Activated naive CD4-positive, alpha-beta T cell treated with anti-CD3 and anti-CD28 coated beads, Interleukin-2, amount 50 U/mL, for 72 hours (primary cell): Measurements from ENCODE around the gene LRRC3. TPM values are rescaled to one million over a fixed set of nuclear protein-coding genes. Genes with fewer than 3 reads are reported as not detected.
"Not testable (repeated sequence)": the region's sequence is repeated elsewhere in the genome, so short reads cannot be mapped to it uniquely, and the experiment has no call there.

Source experiments
- ATAC-seq, 2 donors: fragments of 150-1000 bp; cut with Tn5 transposase; 2 replicates each; pipeline ENCODE4 v1.10.0; 2021; ENCODE audit warnings: mild to moderate bottlenecking in 2 of 2, moderate library complexity in 2 of 2
- DNase-seq, 2 donors: peaks; one replicate each; pipeline ENCODE4 v3.0.0; 2021 to 2022; ENCODE audit warnings: low spot score in 2 of 2
- H3K27ac Mint-ChIP-seq, 2 donors: one replicate each; pipeline ENCODE4 v1.8.0; 2022; ENCODE audit warnings: mild to moderate bottlenecking in 2 of 2, mixed read lengths in 2 of 2
- H3K36me3 Mint-ChIP-seq, 2 donors: one replicate each; pipeline ENCODE4 v1.8.0; 2022; ENCODE audit warnings: mixed read lengths in 2 of 2
- H3K9me3 Mint-ChIP-seq, 2 donors: one replicate each; pipeline ENCODE4 v1.8.0; 2022; ENCODE audit warnings: mixed read lengths in 2 of 2
- total RNA-seq, 2 donors: library from RNA; stranded (reverse); gene quantifications; one replicate each; pipeline ENCODE4 v1.2.3, GENCODE V29; 2022

Gene LRRC3
- total RNA-seq: 1 to 10 TPM; 4.8 to 5.6 TPM

- ATAC-seq: peak; percentile 67 to 83
- Mint-ChIP-seq H3K9me3 (peaks cover 7 to 8% of the 10 kb centered on the region in 2 donors), H3K36me3 (no peaks in the 10 kb centered on the region), H3K27ac (peak within 1 kb of the TSS in 1 of 2 donors; percentile 44)
- peak; percentile 75 to 80 for DNase-seq
These were observed at the start of gene LRRC3 for GRCh38 chr21:44454747-44455523. LRRC3 (plus strand) TSS chr21:44455510; CDS start chr21:44456645, 1,135 bp downstream.

GRCh38 chr21:44405948-44406872, 49.1 kb upstream of the LRRC3 start:
- ATAC-seq: peak in 1 of 2 donors; percentile 26
- peak in 1 of 2 donors; percentile 45 for DNase-seq
- peaks cover 0 to 9% of the 10 kb centered on the region in 2 donors for H3K9me3 Mint-ChIP-seq
- H3K36me3 Mint-ChIP-seq: peaks cover 0 to 15% of the 10 kb centered on the region in 2 donors
- peak overlapping the region in 1 of 2 donors; percentile 50 for H3K27ac Mint-ChIP-seq

DNA sequence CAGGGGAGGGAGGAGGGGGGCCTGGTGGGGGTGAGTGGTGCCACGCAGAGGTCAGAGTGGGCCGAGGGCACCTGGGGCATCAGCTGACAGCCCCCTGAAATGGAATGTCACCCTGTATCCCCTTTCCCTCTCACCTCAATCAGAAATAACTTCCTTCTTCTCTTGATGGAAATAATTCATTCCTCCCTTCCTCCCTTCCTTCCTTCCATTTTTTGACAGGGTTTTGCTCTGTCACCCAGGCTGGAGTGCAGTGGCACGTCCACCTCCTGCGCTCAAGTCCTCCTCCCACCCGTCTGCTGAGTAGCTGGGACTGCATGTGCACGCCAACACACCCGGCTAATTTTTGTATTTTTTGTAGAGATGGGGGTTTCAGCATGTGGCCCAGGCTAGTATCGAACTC, 48.4 kb upstream of the LRRC3 start:
- peaks cover 0 to 9% of the 10 kb centered on the region in 2 donors for H3K9me3 Mint-ChIP-seq
- peak overlapping the region; percentile 54 to 89 for H3K27ac Mint-ChIP-seq
- peaks cover 0 to 15% of the 10 kb centered on the region in 2 donors for H3K36me3 Mint-ChIP-seq
- ATAC-seq (peak in 1 of 2 donors; percentile 11), DNase-seq (no peak)

- peaks cover 0 to 15% of the 10 kb centered on the region in 2 donors for H3K36me3 Mint-ChIP-seq
- H3K9me3 Mint-ChIP-seq: peaks cover 0 to 9% of the 10 kb centered on the region in 2 donors
- ATAC-seq (peak; percentile 75 to 84), DNase-seq (peak in 1 of 2 donors; percentile 31)
- peak overlapping the region; percentile 54 to 89 for H3K27ac Mint-ChIP-seq
These were observed 47.8 kb upstream of the LRRC3 start for GRCh38 chr21:44407493-44407892.

DNA sequence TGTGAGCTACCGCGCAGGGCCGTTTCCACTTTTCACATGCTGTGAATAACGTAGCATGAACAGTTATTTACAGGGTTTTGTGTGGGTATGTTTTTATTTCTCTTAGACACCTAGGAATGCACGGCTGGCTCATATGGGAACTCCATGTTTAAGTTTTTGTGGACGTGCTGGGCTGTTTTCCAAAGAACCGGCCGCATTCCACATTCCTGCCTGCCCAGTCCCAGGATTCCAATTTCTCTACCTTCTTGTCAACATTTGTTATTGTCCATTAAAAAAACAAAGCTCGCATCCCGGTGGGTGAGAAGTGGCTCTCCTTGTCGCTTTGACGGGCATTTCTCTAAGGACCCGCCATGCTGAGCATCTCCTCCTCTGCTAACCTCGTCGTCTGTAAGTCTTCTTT, 47.1 kb upstream of the LRRC3 start:
- Mint-ChIP-seq H3K9me3 (peaks cover 0 to 9% of the 10 kb centered on the region in 2 donors), H3K27ac (peak overlapping the region in 1 of 2 donors; percentile 13), H3K36me3 (peaks cover 0 to 15% of the 10 kb centered on the region in 2 donors)
- no peak for ATAC-seq
- DNase-seq: no peak

DNA sequence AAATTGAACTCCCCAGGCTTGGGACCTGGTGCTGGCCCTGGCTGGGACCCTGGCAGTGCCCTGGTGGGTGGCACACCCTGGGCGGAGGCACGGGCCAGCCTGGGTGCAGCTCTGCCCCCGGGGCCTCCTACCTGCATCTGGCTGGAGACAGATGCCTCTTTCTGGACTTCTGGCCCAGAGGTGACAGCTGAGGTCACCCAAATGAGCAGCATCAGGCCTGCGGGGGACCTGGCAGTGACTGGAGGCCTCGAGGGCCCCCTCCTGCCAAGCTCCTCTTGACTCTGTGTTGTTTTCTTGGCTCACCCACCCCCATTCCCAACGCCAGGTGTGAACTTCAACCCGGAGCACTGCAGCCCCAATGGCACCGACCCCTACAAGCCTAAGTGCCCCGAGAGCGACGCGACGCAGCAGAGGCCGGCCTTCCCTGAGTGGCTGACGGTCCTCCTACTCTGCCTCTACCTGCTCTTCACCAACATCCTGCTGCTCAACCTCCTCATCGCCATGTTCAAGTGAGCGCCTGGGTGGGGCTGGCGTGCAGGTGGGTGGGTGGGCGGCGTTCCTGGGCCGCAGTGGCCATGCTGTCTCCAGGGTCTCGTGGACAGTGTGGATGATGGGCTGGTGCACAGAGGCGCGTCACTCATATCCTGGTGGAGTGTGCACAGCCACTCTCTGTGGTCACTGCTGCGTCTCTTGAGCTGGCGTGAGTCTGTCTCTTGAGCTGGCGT, 41.6 kb upstream of the LRRC3 start:
- no peak overlapping the region for H3K27ac Mint-ChIP-seq
- H3K9me3 Mint-ChIP-seq: peaks cover 0 to 6% of the 10 kb centered on the region in 2 donors
- ATAC-seq: no peak
- peaks cover 0 to 6% of the 10 kb centered on the region in 2 donors for H3K36me3 Mint-ChIP-seq
- DNase-seq: peak in 1 of 2 donors; percentile 33

- ATAC-seq (no peak), DNase-seq (no peak)
- Mint-ChIP-seq H3K36me3 (peaks cover under 1 to 4% of the 10 kb centered on the region in 2 donors), H3K9me3 (peaks cover 3 to 4% of the 10 kb centered on the region in 2 donors), H3K27ac (no peak overlapping the region)
These were observed 40.8 kb upstream of the LRRC3 start for GRCh38 chr21:44414291-44415072.

DNA sequence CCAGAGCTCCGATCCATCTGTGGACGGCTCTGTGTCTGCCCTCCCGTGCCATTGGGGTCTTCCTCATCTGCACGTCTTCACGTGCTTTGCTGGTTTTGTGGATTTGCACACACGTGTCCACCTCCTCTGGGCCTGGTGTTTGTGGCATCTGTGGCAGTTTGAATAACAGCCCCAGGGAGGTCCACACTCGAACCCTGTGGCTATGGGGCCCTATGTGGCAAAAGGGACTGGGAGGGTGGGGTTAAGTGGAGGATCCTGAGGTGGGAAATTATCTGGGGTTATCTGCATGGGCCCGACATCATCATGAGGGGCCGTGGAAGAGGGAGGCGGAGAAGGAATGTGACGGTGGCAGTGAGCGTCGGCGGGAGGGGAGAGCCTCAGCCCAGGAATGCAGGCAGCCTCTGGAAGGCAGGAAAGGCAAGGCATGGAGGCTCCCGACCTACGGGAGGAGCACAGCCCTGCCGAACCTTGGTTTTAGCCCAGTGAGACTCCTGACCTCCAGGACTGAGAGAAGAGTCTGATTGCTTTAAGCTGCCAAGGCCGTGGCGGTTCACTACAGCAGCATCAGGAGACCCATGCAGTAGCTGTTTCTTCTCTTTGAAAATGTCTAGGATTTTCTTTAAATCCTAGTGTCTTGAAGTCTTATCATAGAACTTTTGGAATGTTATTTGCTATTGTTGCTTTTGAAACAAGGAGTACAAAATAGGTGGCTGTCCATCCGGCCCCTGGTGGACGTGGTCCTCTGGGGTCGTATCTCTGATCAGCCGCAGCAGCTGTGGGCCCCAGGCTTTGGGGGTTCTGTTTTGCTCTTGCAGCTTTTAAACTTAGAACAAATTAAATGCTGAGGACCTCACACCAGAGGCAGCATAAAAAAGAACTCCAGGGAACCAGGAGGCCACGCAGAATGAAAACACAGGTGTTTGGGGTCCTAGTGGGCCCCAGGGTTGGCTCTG, 40.0 kb upstream of the LRRC3 start:
- no peak for ATAC-seq
- Mint-ChIP-seq H3K36me3 (peaks cover 0 to 7% of the 10 kb centered on the region in 2 donors), H3K27ac (no peak overlapping the region), H3K9me3 (peaks cover 7 to 9% of the 10 kb centered on the region in 2 donors)
- peak in 1 of 2 donors; percentile 44 for DNase-seq

GRCh38 chr21:44416193-44416592, 39.1 kb upstream of the LRRC3 start:
- peaks cover 0 to 7% of the 10 kb centered on the region in 2 donors for H3K36me3 Mint-ChIP-seq
- H3K27ac Mint-ChIP-seq: no peak overlapping the region
- DNase-seq: no peak
- peaks cover 7 to 9% of the 10 kb centered on the region in 2 donors for H3K9me3 Mint-ChIP-seq
- ATAC-seq: no peak

DNA sequence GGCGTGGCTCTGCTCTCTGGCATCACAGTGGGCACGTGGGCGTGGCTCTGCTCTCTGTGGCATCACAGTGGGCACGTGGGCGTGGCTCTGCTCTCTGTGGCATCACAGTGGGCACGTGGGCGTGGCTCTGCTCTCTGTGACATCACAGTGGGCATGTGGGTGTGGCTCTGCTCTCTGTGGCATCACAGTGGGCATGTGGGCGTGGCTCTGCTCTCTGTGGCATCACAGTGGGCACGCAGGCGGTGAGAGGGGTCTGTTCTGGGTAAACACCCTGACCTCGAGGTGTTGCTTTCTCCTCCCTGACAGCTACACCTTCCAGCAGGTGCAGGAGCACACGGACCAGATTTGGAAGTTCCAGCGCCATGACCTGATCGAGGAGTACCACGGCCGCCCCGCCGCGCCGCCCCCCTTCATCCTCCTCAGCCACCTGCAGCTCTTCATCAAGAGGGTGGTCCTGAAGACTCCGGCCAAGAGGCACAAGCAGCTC, 37.6 kb upstream of the LRRC3 start:
- not testable (repeated sequence) for H3K9me3 Mint-ChIP-seq, H3K36me3 Mint-ChIP-seq, ATAC-seq, DNase-seq, H3K27ac Mint-ChIP-seq

GRCh38 chr21:44418108-44418875, 37.0 kb upstream of the LRRC3 start:
- peak in 1 of 2 donors; percentile 38 for DNase-seq
- peaks cover 0 to 7% of the 10 kb centered on the region in 2 donors for H3K36me3 Mint-ChIP-seq
- ATAC-seq: no peak
- H3K27ac Mint-ChIP-seq: peak overlapping the region in 1 of 2 donors; percentile 56
- peaks cover 7 to 9% of the 10 kb centered on the region in 2 donors for H3K9me3 Mint-ChIP-seq

GRCh38 chr21:44418876-44419230, 36.5 kb upstream of the LRRC3 start:
- Mint-ChIP-seq H3K27ac (no peak overlapping the region), H3K9me3 (peaks cover 7 to 9% of the 10 kb centered on the region in 2 donors), H3K36me3 (peaks cover 0 to 7% of the 10 kb centered on the region in 2 donors)
- no peak for ATAC-seq
- no peak for DNase-seq

DNA sequence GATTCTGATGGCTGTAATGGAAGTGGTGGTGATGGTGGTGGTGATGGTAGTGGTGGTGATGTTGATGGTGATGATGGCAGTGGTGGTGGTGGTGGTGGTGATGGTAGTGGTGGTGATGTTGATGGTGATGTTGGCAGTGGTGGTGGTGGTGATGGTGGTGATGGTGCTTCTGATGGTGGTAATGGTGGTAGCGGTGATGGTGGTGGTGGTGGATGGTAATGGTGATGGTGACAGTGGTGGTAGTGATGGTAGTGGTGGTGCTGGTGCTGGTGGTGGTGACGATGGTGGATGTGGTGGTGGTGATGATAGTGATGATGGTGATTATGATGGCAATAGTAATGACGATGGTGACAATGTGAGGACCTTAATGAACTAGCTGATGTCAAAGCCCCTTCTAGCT, 35.6 kb upstream of the LRRC3 start:
- peaks cover 0 to 7% of the 10 kb centered on the region in 2 donors for H3K36me3 Mint-ChIP-seq
- H3K9me3 Mint-ChIP-seq: peaks cover 7 to 9% of the 10 kb centered on the region in 2 donors
- H3K27ac Mint-ChIP-seq: no peak overlapping the region
- no peak for ATAC-seq
- DNase-seq: no peak
